GM18519 (cell line): ENCODE results near the gene SLC5A3.

Source experiments
- ATAC-seq: cut with Tn5 transposase; IDR thresholded peaks from one replicate; pipeline ENCODE4 v1.9.1; 2021; ENCODE audit warnings: mild to moderate bottlenecking, moderate library complexity; ENCODE audit not compliant: unreplicated experiment, low FRiP score

SLC5A3 gene

DNA sequence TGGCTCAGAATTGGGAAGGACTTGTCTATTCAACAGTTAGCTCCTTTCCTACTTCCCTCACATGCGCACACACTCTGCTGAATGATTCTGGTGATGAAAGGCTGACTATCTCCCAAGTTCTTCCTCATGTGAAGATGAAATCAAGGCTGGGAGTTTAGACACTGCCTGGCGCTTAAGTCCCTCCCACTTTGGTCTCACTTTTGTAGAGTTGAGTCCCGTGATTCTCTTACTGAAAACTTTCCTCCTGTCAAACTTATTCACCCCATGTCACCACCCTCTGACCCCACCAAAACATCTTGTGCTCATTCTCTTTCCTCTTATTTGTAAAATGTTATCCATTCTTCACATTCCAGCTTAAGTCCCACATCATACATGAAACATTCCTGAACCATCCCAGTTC, 8.4 kb upstream of the SLC5A3 start:
- no peak for ATAC-seq

DNA sequence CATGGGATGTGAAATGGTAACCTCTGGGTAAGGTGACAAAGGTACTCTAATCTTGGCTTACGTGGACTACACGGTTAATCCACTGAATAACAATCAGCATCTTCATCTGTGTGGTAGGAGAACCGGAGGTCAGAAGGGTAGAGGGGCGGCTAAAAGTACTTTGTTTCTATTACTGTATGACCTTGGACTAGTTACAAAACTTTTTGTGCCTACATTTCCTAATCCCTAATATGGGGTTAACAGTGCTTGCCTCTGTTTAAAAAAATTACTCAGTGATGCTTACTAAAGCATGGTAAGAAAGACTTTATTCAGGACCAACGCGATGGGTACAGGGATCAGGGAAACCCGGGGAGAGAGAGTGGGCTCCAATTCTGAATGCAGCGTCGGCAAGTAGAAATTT, 1.7 kb upstream of the SLC5A3 start:
- ATAC-seq = no peak

GRCh38 chr21:34072145-34073031, 990 bp upstream of the SLC5A3 start:
- no peak for ATAC-seq

GRCh38 chr21:34073749-34074282, 438 bp downstream of the SLC5A3 start:
- peak; percentile 18 for ATAC-seq

DNA sequence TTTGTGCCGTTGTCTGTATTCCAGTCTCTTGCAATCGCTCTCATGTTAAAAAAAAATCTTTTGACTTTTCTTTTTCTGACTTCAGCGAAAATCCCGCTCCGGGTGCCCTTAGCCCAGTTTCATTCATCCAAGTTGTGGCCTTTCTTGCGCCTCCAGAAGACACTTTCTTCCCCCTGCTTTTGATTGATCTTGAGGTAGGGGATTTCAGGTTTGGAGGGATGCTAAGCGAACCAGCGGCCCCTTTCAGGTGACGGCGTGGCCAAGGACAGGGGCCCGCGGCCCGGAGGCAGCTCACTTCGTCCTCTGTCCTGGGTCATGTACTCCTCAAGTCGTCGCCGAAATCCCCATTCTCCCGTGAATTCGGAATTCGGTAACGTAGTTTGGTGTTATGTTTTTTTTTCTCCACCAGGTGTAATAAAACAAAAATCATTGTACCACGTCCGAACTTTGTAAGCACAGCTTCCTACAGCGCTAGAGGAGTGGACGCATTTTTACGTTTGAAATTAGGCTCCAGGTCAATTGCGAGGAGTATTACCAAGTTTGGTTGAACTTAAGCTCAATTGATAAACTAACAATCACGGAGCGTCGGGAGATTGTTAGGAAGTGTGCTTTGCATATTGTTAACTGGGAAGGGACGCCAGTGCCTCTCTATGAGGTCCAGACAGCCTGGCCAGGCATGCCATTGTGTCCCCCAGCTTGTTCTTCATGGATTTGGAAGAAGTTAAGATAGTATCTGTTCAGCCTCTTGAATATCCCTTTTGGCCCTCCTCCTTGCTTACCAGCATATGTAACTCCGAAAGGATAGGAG, 1.1 kb downstream of the SLC5A3 start:
- no peak for ATAC-seq

DNA sequence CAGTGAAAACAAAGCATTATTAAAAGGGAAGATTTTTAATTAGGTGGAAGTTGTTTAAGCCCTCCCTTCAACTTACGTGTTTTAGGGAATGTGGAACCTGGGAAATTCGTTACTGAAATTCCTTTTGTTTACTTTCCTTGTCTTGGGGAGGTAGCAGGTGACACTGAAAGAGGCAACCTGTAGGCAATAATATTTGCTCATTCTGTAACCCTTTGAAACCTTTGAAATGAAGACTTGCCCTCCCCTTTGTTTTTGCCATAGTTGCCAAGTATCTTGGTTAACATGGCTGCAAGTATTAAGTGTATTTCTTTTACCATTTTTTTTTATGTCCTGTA, 1.7 kb downstream of the SLC5A3 start:
- ATAC-seq = no peak

GRCh38 chr21:34075760-34076660, 2.6 kb downstream of the SLC5A3 start:
- ATAC-seq = no peak

DNA sequence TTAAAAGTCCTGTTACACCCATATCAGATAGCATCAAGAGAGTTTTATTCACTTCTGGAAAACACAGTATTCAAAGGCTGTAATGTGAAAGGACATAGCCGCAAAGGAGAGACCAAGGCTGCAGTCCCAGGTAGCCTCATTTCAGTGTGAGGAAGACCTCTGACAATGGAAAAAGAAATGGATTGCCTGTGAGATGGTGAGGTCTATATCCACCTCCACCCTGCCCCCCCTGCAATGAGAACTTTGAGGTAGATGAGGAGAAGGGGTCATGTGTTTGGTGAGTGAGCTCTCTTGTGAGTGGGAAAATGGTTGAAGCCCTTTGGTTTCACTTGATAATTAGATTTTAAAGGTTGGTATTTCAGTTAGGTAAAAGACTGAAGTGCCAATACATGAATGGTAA, 3.5 kb downstream of the SLC5A3 start:
- no peak for ATAC-seq

GRCh38 chr21:34077888-34078287, 4.5 kb downstream of the SLC5A3 start:
- no peak for ATAC-seq

DNA sequence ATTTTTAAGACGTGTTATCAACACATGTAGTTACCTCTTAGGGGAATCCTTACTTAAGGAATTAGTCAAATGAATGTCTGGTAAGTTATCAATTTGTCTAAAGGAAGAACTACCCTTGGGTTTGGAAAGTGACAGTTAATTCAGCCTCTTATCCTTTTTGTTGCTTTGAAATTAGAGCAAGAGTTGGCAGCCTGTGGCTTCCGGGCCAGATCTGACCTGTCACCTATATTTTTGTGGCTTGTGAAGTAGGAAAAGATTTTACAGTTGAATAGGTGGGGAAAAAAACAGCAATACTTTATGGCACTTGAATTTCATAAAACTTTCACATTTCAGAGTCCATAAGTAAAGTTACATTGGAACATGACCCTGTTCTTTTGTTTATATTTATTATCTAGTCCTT, 5.5 kb downstream of the SLC5A3 start:
- ATAC-seq = no peak

DNA sequence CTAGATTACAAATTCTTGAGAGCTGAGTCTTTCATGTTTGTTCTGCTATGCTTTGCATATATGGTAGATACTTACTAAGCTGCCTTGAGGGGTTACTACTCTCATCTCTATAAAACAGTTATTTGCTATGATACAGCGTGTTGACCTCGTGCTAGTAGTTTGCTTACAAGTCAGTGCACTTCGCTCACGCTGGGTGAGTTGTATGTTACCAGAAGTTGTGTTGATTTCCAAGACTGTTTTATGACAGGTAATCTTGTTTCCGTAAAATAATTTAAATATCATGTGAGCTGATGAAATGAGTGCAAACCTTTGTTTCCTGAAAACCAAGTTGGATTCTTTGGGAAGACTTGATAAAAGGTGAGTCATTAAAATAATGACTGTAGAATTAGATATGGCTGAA, 7.3 kb downstream of the SLC5A3 start:
- ATAC-seq = no peak

GRCh38 chr21:34082769-34083168, 9.4 kb downstream of the SLC5A3 start:
- ATAC-seq = no peak

DNA sequence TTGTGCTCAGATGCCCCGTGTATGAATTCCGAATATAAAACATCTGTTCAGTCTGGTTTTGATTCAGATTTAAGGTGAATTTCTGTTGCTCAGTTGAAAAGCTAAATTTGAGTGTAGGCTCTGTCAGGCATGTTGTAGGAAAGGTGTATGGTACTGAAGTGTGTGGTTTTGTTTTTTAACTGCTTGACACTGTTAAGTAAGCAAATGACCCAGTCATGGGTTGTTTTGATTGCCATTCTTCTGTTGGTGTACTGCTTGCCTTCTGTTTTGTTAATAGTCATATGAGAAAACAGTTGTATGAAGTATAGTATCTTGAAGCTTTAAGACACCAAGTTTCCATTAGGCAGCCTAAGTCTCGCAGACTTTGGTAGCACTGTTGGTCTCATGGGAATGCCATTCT, 10.0 kb downstream of the SLC5A3 start:
- ATAC-seq = no peak

DNA sequence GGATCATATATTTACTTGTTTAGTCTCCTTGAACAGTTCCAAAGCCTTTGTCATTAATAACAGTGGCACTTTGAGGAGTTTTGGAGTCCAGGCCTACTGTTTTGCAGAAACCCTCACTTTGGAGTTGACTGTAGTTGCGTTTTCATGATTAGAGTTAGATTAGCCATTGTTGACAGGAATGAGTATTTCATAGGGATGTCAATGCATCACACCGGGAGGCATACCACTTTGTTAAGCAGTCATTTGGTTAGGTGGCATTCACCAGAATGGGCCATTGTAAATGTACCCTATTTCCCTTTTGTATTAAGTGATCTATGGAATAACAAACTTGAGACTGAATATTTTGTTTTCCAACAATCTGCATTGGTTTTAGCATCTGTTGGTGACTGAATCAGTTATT, 11.8 kb downstream of the SLC5A3 start:
- no peak for ATAC-seq

DNA sequence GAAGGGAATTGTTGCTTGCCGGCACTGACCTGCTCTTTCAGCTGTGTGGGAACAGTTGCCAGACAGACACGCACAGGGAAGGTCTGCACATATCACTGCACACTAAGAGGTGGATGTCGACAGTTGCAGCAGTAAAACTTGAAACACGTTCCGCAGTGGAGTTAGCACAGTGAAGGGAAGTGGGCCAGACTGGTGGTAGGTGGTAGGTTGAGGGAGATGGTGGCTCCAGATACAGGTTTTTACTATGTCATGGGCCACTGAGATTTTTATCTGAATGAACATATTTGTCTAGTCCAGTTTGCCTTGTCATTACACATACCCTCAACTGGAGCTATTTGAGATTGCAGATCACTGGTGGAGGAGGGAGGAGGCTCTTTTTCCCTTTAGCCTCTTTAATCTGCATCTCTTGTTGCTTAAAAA, 13.5 kb downstream of the SLC5A3 start:
- no peak for ATAC-seq

DNA sequence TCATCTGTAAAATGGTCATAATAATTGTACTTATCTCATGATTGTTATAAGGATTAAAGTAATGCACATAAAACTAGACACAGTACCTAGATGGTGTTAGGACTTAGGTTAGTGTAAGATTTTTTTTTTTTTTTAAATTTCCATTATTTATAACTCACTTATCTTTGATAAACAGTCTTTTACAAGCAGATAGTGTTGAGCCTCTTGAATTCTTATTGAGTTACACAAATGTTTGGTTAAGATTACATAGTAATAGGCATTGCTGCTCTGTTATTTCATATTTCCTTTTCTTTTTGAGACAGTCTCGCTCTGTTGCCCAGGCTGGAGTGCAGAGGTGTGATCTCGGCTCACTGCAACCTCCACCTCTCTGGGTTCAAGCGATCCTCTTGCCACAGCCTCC, 15.4 kb downstream of the SLC5A3 start:
- ATAC-seq = no peak

DNA sequence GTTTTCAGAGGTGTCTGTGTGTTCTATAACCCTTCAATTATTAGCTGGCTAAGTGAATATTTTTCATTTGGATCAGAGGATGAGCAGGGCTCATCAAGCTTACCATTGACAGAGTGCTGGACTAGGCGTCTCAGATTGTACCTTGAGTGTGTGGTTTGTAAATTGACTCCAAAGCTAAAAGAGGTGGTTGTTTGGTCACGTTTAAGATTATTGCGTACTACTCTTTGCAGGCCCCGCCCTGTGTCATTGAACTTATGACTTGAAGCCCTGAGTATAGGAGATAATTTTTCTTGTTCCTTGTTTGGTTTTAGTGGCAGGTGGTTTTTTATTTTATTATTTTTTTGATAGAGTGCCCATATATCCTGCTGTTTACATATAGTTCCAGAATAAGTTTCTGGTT, 17.7 kb downstream of the SLC5A3 start:
- ATAC-seq = no peak

DNA sequence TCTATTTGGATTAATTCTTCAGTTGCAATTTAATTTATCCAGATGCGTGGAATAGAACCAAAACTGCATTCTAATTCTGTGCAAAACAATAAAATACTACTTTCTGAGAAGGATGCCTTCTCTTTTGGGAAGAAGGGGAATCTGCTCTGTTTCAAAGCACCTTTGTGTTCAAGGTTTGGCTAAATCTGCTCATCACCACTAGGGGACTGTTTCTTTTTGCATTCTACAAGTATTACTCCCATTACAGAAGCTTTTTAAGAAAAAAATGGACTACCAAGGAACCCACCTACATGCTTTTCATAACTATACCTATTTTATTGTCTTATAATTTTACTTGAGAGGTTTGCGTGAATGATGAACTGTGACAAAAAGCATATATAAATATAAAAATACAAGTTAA, 18.2 kb downstream of the SLC5A3 start:
- no peak for ATAC-seq

DNA sequence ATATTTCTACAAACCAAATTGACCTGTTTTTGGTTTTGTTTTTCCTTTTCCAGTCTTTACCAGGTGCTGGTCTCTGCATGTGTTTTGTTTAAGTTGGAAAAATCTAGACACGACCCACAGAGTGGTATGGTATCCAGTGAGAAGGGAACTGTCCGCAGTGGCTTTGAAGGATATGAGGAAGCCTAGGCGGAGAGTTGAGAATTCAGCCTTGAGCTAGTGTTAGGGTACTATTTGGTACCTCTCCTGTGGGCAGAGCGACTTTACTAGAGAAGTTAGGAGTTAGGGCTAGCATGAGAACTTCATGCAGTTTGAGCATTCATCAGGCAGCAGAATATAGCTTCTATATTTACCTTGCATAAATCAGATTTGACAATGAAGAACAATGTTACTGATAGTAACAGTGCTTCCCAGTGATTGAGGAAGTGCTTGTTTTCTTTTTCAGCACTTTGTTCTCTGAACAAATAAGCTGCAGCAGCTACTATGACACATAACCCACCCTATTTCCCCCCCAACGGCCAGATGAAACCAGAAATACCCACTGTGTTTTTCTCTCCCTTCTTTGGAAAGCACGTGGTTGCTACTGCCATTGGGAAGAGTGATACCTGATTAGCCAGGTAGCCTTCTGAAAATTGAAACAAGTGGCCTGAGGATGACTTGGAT, 19.0 kb downstream of the SLC5A3 start:
- no peak for ATAC-seq

DNA sequence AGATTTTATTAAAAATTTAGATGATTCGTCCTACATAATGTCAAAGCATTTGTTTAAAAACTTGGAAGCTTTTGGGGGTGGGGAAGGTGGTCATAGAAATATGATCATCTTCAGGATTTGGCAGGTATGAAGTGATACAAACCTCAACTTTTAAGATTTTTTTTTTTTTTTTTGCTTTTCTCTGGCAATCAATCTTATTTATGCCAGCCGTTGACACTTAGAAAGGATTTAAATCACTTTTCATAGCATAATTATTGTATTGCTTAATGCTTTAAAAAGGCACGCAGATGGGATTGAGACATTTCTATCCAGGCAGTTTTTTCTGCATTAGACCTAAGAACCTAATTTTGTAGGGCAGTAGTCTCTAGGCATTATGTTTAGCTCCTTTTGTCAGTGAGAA, 19.7 kb downstream of the SLC5A3 start:
- no peak for ATAC-seq
